Measurements from ENCODE around the gene SPG11.

- TF ChIP-seq EZH2 (IDR thresholded peaks at IDR 0.05) = no peak
- no peak for TF ChIP-seq FOXP2 (optimal IDR thresholded peaks at IDR 0.05; ENCODE audit: control extremely low read depth, extremely low read length, insufficient read depth)
These were observed 4.4 kb downstream of the SPG11 start for GRCh38 chr15:44659056-44659455.

Measured in SK-N-MC (cell line).